Uterine smooth muscle cell (primary cell): ENCODE results near the gene ACTN1. TPM values are rescaled to one million over a fixed set of nuclear protein-coding genes. Genes with fewer than 3 reads are reported as not detected.

Source experiments
- total RNA-seq: library from RNA; depleted of rRNA; stranded (reverse); fragments of >200 nt; gene quantifications from 2 replicates; pipeline ENCODE4 v1.2.3, GENCODE V29; 2014

Gene ACTN1
- total RNA-seq, result 360 and 441 TPM in 2 replicates

DNA sequence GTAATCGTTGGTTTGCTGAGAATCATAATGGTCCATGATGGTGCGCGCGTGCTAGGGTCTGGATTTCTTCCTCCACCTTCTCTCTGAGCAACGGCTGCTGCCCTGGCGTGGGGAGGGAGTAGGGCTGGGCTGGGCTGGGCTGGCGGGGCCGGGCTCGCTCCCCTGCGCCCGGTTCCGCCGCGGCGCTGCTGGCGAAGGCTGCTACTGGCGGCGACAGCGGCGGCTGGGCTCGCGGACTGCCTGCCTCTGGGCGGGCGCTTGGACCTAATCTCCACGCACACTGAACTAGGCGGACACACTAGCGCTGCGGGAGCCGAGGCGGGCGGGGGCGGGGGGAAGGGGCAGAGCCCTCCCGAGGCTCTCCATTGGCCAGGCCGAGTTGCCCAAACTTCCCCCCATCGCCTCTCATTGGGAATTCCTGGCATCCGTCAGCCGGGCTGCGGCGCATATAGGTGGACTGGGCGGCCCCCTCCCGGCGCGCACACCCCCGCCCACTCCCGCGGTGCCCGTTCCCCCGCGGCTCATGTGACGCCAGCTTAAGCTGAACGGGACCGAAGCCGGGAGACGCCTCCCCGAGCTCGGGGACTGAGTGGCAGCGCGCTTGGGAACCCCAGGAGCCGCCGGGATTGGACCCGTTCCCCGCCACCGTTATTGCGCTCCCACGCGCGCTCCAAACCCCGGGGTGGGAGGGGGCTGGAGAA lies at the start of gene ACTN1:
ACTN1 (minus strand) TSS at position 282 of the 701 bp plus-strand sequence; CDS start at position 36, 246 bp downstream.

Other genes starting within 250 kb of the ACTN1 start
- gene ZFP36L1, start 186.2 kb downstream of the ACTN1 start, total RNA-seq, result 54.8 and 59.2 TPM in 2 replicates
- gene DCAF5, start 173.8 kb upstream of the ACTN1 start, total RNA-seq, result 14.6 and 17.4 TPM in 2 replicates
- gene EXD2, start 212.2 kb upstream of the ACTN1 start, total RNA-seq, result 22.7 and 23.1 TPM in 2 replicates